ENCODE results near the gene SLC22A4. TPM values are rescaled to one million over a fixed set of nuclear protein-coding genes. Genes with fewer than 3 reads are reported as not detected.
A peak's percentile ranks its signal among the peaks of the same experiment; 100 is the strongest.

The SLC22A4 gene
- total RNA-seq, 6 donors from 2014 or later = 3.9 to 17.8 (median 8.1) TPM

GRCh38 chr5:132281856-132282614, 12.2 kb upstream of the SLC22A4 start:
- no peaks in the 10 kb centered on the region for H3K36me3 ChIP-seq
- no peaks in the 10 kb centered on the region for H3K4me1 ChIP-seq
- TF ChIP-seq CTCF (IDR thresholded peaks at IDR 0.05) (no peak), POLR2A (IDR thresholded peaks at IDR 0.05) (no peak), POLR2AphosphoS5 (IDR thresholded peaks at IDR 0.05) (no peak), EP300 (IDR thresholded peaks at IDR 0.05) (no peak)
- DNase-seq = no peak
- no peak overlapping the region for H3K4me3 ChIP-seq
- no peak overlapping the region for H3K27ac ChIP-seq
- 85 to 86% methylated on average over 9 of the region's 9 CpGs for WGBS, 2 donors
- no peaks in the 10 kb centered on the region for H3K27me3 ChIP-seq
- ATAC-seq (ENCODE audit: low FRiP score in 2 of 2) = no peak
- no peaks in the 10 kb centered on the region for H3K9me3 ChIP-seq

DNA sequence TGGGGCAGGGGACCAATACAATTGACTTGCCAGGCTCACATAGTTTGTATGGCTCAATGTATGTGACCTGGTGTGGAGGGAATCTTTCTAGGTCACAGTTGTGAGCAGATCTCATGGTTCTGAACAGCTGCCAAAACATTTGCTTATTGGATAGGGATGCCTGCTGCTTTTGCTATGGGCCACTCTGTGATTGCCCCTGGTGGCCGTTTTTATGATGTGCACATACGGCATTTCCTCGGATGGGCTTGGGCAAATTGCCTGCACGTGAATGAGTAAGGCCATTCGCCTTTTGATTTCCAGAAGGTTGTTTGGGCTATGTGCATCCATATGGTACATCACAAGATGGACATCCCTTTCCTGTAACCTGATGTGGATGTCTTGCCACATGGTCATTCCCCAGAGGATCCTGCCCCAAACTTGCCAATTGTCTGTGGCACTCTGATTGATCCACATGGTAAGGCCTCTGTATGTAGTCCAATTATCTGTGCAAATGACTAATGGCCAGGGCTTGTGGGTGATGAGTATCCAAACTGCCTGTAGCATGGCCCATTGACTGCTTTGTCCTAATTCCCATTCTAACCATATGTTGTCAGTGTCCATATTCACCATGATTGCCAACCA, 10.7 kb upstream of the SLC22A4 start:
- no peaks in the 10 kb centered on the region for H3K9me3 ChIP-seq
- no peaks in the 10 kb centered on the region for H3K27me3 ChIP-seq
- peak; percentile 35 to 48 for ATAC-seq (ENCODE audit: low FRiP score in 2 of 2)
- H3K36me3 ChIP-seq = no peaks in the 10 kb centered on the region
- no peak overlapping the region for H3K4me3 ChIP-seq
- TF ChIP-seq CTCF (IDR thresholded peaks at IDR 0.05) (peak in 4 of 6 experiments; percentile 20 to 52 (median 27)), EP300 (IDR thresholded peaks at IDR 0.05) (no peak)
- DNase-seq = no peak
- H3K27ac ChIP-seq = no peak overlapping the region
- no peaks in the 10 kb centered on the region for H3K4me1 ChIP-seq
- WGBS, 2 donors = 54 to 57% methylated on average over 5 of the region's 5 CpGs

GRCh38 chr5:132289097-132289496, 5.1 kb upstream of the SLC22A4 start:
- ATAC-seq (ENCODE audit: low FRiP score in 2 of 2) (no peak), DNase-seq (no peak)
- H3K4me3 ChIP-seq = no peak overlapping the region
- H3K4me1 ChIP-seq = peaks cover 8 to 9% (median 9%) of the 10 kb centered on the region in 4 donors
- no peaks in the 10 kb centered on the region for H3K36me3 ChIP-seq
- no peak overlapping the region for H3K27ac ChIP-seq
- H3K27me3 ChIP-seq = no peaks in the 10 kb centered on the region
- no peaks in the 10 kb centered on the region for H3K9me3 ChIP-seq
- TF ChIP-seq POLR2A (IDR thresholded peaks at IDR 0.05) (no peak), EP300 (IDR thresholded peaks at IDR 0.05) (no peak), CTCF (IDR thresholded peaks at IDR 0.05) (no peak), POLR2AphosphoS5 (IDR thresholded peaks at IDR 0.05) (no peak)
- WGBS, 2 donors = 78 to 98% methylated on average over 3 of the region's 3 CpGs

DNA sequence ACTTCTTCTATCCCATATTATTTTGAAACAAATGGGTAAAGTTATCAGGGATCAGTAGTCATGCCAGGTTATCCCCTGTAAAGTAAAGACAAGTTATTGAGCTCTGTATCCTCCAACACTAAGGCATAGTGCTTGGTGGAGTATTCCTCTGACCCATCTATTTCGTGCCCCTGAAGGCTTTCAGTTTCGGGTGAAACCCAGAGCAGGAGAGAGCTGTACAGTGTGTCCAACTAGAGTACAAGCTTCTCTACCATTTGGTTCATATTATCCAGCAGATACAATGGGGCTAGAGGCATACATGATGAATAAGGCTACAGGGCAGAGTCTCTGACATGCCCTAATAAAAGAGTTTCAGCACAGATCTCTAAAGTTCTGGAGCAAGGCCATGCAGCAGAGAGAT, 3.2 kb upstream of the SLC22A4 start:
- no peaks in the 10 kb centered on the region for H3K27me3 ChIP-seq
- peaks cover 15 to 23% (median 18%) of the 10 kb centered on the region in 4 donors for H3K4me1 ChIP-seq
- no peaks in the 10 kb centered on the region for H3K9me3 ChIP-seq
- 95 to 96% methylated on average over 2 of the region's 2 CpGs for WGBS, 2 donors
- no peak overlapping the region for H3K27ac ChIP-seq
- ATAC-seq (ENCODE audit: low FRiP score in 2 of 2) = no peak
- no peak for DNase-seq
- no peaks in the 10 kb centered on the region for H3K36me3 ChIP-seq
- TF ChIP-seq POLR2AphosphoS5 (IDR thresholded peaks at IDR 0.05) (no peak), POLR2A (IDR thresholded peaks at IDR 0.05) (no peak), CTCF (IDR thresholded peaks at IDR 0.05) (no peak), EP300 (IDR thresholded peaks at IDR 0.05) (no peak)
- H3K4me3 ChIP-seq = no peak overlapping the region

Data from upper lobe of left lung (tissue), 6 donors.